Panc1 (cell line): ENCODE results near the gene HACD1. TPM values are rescaled to one million over a fixed set of nuclear protein-coding genes. Genes with fewer than 3 reads are reported as not detected.

Source experiments
- ATAC-seq: fragments of 200-7000 bp; cut with Tn5 transposase; 2 replicates; pipeline ENCODE4 v1.9.1; 2020; ENCODE audit warnings: mild to moderate bottlenecking, moderate library complexity
- BruUV-seq: library from RNA; stranded (reverse); fragments of 400-500 nt; replicated peaks from 2 replicates; lab custom pipeline; 2021; lab: Mats Ljungman, UMichigan
- CTCF ChIA-PET: fragments of 300-600 bp; sonication (Branson Sonifier 250); formaldehyde crosslinking; loops from one replicate; lab custom pipeline; 2022; ENCODE audit warnings: antibody characterized with exemption; lab: Charles Lee
- POLR2A ChIA-PET: fragments of 300-600 bp; sonication (Branson Sonifier 250); formaldehyde crosslinking; loops from one replicate; lab custom pipeline; 2022; ENCODE audit warnings: antibody characterized with exemption; lab: Charles Lee
- DNase-seq: peaks from one replicate; pipeline ENCODE4 v3.0.0-alpha.2; 2010; ENCODE audit warnings: low read depth, low spot score
- H3K27ac ChIP-seq: 2 replicates; pipeline ENCODE4 v1.5.1; 2011; ENCODE audit warnings: mild to moderate bottlenecking, low read length, inconsistent platforms
- H3K27me3 ChIP-seq: fragments of 200-500 bp; sonication (Bioruptor generic); 2 replicates; pipeline ENCODE4 v1.6.0; 2014; ENCODE audit warnings: low read length, inconsistent platforms; ENCODE audit not compliant: control insufficient read depth, insufficient read depth
- H3K36me3 ChIP-seq: fragments of 200-500 bp; sonication (Bioruptor generic); 2 replicates; pipeline ENCODE4 v1.5.1; 2014; ENCODE audit warnings: inconsistent platforms, mild to moderate bottlenecking, low read length, moderate library complexity; ENCODE audit not compliant: control insufficient read depth, insufficient read depth
- H3K4me1 ChIP-seq: 2 replicates; pipeline ENCODE4 v1.5.1; 2011; ENCODE audit warnings: inconsistent platforms, mild to moderate bottlenecking, low read length, moderate library complexity; ENCODE audit not compliant: control insufficient read depth, insufficient read depth
- H3K4me3 ChIP-seq, 2 experiments: 2 replicates each; pipeline ENCODE4 v1.5.1; 2011 to 2012; ENCODE audit warnings: low read depth in 2 of 2, low read length in 2 of 2, mild to moderate bottlenecking in 2 of 2, inconsistent platforms in 1 of 2, moderate library complexity in 1 of 2
- H3K9me3 ChIP-seq: fragments of 200-500 bp; sonication (Bioruptor generic); 2 replicates; pipeline ENCODE4 v1.5.1; 2014; ENCODE audit warnings: low read depth, mild to moderate bottlenecking, inconsistent platforms, low read length, moderate library complexity; ENCODE audit not compliant: control insufficient read depth, insufficient read depth
- CTCF ChIP-seq: fragments of 450-650 bp; IDR thresholded peaks from 2 replicates; pipeline ENCODE4 v1.5.1; 2017; ENCODE audit warnings: mild to moderate bottlenecking
- POLR2AphosphoS5 ChIP-seq: IDR thresholded peaks from 2 replicates; pipeline ENCODE4 v1.6.1; 2012; ENCODE audit warnings: mild to moderate bottlenecking, low read depth, low read length, moderate library complexity
- REST ChIP-seq, 2 experiments: IDR thresholded peaks; 2 replicates each; pipeline ENCODE4 v1.6.1; 2011 to 2012; ENCODE audit warnings: low read depth in 2 of 2, control low read depth in 1 of 2, low read length in 1 of 2, mild to moderate bottlenecking in 1 of 2, moderate library complexity in 1 of 2; ENCODE audit not compliant: insufficient read depth in 1 of 2
- SIN3A ChIP-seq: IDR thresholded peaks from 2 replicates; pipeline ENCODE4 v1.6.1; 2012; ENCODE audit warnings: low read depth, mild to moderate bottlenecking, low read length, moderate library complexity, borderline replicate concordance; ENCODE audit not compliant: insufficient read depth
- TCF7L2 ChIP-seq: IDR thresholded peaks from 2 replicates; pipeline ENCODE4 v1.6.1; 2011; ENCODE audit warnings: mild to moderate bottlenecking, low read depth, low read length, inconsistent platforms
- in situ Hi-C: cut with HindIII; loops from 2 replicates; pipeline ENCODE4 v1.10.0; 2016; ENCODE audit warnings: low sequenced_read_pairs, low pct_unique_long_range_greater_than_20kb
- intact Hi-C: fragments of 100-400 bp; cut with micrococcal nuclease; formaldehyde crosslinking; loops from one replicate; pipeline ENCODE4 v1.10.0; 2022; ENCODE audit not compliant: unreplicated experiment
- total RNA-seq: library from RNA; stranded (reverse); gene quantifications from one replicate; pipeline ENCODE4 v1.2.1, GENCODE V29; 2021; ENCODE audit not compliant: unreplicated experiment

Gene HACD1
- total RNA-seq, 1 experiment from 2014 or later = 53.1 TPM

GRCh38 chr10:17643755-17644484 lies 26.7 kb upstream of the HACD1 start, which contains the start of gene STAM:
Gene STAM (plus strand): TSS chr10:17644151. CDS start chr10:17644340, 189 bp downstream.
- ChIA-PET CTCF (interaction anchor here (0.5 kb wide), 1 partner anchor 100 kb away, joined by 9 read pairs; no protein-coding TSS in a partner anchor), POLR2A (interaction anchor here (0.7 kb wide), 1 partner anchor 29 kb away, joined by 3 read pairs; no protein-coding TSS in a partner anchor)
- H3K27ac ChIP-seq = peak within 1 kb of the TSS; percentile 98
- TF ChIP-seq CTCF = no peak
- no peak for TF ChIP-seq REST (IDR thresholded peaks at IDR 0.05; ENCODE audit: insufficient read depth in 1 of 2, low read depth in 2 of 2, low read length in 1 of 2)
- TF ChIP-seq POLR2AphosphoS5 = peak; percentile 71
- TF ChIP-seq SIN3A = 0 out of 2 replicates have a peak, but pooled peaks have one; percentile 57
- peak; percentile 60 for TF ChIP-seq TCF7L2
- BruUV-seq = no TSS peak
- DNase-seq (peak; percentile 86), ATAC-seq (peak; percentile 93)
- H3K27me3 ChIP-seq = no peaks in the 10 kb centered on the region
- H3K9me3 ChIP-seq = no peaks in the 10 kb centered on the region
- in situ Hi-C loops (no loop called here), intact Hi-C loops (no loop called here)
- H3K4me1 ChIP-seq = peaks cover 8% of the 10 kb centered on the region; the same call in 1 of the 2 replicates
- H3K36me3 ChIP-seq = peaks cover 19% of the 10 kb centered on the region; the same call in 1 of the 2 replicates
- peak within 1 kb of the TSS; percentile 98 to 99 for H3K4me3 ChIP-seq

- no peak for TF ChIP-seq REST (IDR thresholded peaks at IDR 0.05; ENCODE audit: insufficient read depth in 1 of 2, low read depth in 2 of 2, low read length in 1 of 2)
- in situ Hi-C loops = no loop called here
- H3K36me3 ChIP-seq = peaks cover 19% of the 10 kb centered on the region; the same call in 1 of the 2 replicates
- H3K27ac ChIP-seq = peak overlapping the region; percentile 98
- ChIA-PET POLR2A (no interaction called here), CTCF (no interaction called here)
- peak; percentile 78 for ATAC-seq
- DNase-seq = no peak
- no peaks in the 10 kb centered on the region for H3K27me3 ChIP-seq
- TSS peak; percentile 98 for BruUV-seq
- peak overlapping the region; percentile 98 to 99 for H3K4me3 ChIP-seq
- intact Hi-C loops = no loop called here
- peaks cover 8% of the 10 kb centered on the region; the same call in 1 of the 2 replicates for H3K4me1 ChIP-seq
- no peaks in the 10 kb centered on the region for H3K9me3 ChIP-seq
These were observed 26.2 kb upstream of the HACD1 start for GRCh38 chr10:17643339-17643754.
